AG20443 (cell line): ENCODE results near the gene LOXL4.
A peak's percentile ranks its signal among the peaks of the same experiment; 100 is the strongest.

Experiments
- DNase-seq: peaks from one replicate; pipeline ENCODE4 v3.0.0; 2012; ENCODE audit warnings: low spot score, mixed read lengths

Gene LOXL4

GRCh38 chr10:98267894-98268693 lies at the start of gene LOXL4:
TSS of gene LOXL4 (minus strand) at chr10:98268194. CDS start at chr10:98263019, 5,175 bp downstream.
- peak; percentile 91 for DNase-seq

GRCh38 chr10:98316661-98317060 lies 48.7 kb upstream of the LOXL4 start:
- peak; percentile 54 for DNase-seq

GRCh38 chr10:98316170-98316569 lies 48.2 kb upstream of the LOXL4 start:
- no peak for DNase-seq

DNA sequence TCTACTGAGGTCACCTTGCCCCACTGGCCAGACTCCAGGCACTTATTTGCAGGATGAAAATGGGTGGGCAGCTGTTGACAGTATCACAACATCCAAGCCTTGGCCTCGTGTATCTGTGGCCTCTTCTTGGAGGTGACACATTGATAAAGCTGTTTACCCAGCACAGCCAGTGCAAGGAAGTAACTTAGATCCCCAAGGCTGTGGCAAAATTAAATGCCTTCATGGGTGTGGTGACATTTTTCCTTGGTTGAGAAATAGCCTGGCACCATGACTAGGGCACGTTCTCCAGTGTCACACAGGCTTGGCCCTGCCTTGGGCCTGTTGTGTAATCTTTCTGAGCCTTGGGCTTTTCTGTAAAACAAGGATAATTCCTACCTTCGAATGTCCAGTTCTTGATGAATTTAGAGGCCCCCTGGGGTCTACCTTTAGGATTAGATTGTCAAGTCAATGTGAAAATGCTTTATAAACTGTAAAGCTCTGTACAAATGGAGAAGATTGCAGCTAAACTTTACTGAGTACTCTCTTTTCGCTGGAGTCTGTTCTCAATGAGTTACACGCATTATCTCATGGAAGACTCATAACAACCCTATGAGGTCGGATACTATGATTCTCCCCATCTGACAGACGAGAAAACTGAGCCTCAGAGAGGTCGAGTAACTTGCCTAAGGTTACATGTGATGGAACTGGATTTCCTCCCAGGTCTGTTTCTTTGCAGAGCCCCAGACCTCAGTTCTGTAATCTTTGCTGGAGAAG lies 46.7 kb upstream of the LOXL4 start:
- peak; percentile 78 for DNase-seq

- DNase-seq: no peak
These were observed 45.6 kb upstream of the LOXL4 start for GRCh38 chr10:98313598-98313997.

GRCh38 chr10:98312822-98313221 lies 44.8 kb upstream of the LOXL4 start:
- no peak for DNase-seq

DNA sequence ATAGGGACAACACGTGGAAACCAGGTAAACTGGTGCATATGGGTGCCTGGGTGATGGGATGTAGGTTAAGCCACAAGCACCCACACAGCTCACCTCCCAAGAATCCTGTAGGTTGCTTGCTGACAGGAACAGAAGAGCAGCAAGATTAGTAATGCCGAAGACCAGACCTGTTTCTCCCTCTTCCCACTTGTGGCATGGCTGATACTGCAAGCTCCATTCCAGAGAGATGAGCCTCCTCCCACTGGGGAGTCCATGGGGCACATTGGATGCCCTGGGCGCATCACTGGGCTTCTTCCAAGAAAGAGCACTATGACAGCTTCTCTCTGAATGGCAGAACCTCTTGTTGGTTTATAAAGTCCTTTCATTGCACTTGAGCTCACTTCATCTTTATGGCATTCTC lies 44.4 kb upstream of the LOXL4 start:
- DNase-seq: no peak

DNA sequence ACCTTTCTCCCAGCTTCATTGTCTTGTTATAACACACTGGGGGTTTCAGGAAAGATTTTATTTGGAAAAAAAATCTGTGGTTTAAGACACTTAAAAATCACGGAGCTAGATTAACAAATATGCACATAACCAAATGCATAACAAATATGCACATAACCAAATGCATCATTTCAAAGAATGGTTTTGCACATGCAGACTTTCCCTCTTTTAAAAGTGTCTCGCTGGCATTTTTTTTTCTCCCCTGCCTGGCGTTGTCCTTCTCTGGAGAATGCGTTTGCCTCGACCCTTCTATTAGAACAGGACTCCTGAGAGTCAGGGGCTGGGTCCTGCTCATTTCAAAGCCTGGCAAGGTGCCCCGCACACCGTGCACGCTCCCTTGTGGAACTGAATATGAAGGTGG lies 42.7 kb upstream of the LOXL4 start:
- DNase-seq: no peak

- DNase-seq: peak; percentile 94
These were observed 41.7 kb upstream of the LOXL4 start for GRCh38 chr10:98309366-98310355.

DNA sequence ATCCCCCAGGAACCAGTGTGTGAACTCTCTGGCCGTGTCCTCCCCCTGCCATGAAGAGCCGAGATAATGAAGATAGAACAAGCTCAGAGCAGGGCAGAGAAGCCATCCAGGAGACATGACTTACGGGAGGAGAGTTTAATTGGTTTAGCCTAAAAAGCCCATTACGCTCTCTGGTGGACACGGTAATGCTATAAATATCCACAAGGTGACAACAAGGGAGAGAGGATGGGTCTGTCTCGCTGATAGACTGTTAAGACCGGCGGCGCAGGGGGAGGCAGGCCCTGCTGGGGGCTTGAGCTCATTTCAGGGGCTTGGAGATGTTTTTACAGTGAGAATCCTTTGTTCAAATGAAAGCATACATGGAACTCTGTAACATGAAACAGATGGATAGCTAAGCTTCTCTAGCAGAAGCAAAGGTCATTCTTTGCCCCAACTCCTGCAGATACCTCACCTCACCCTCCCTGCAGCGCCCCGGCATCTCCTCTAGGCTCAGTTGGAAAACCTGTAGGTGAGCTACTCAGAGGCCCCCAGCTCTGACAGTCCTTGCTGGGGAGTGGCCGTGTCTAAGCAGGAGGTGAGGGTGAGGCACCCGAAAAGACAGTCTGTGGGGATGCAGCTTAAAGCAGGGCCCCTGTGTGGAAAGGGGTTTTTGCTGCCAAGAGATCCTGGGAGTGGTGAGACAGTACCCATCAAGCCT lies 40.8 kb upstream of the LOXL4 start:
- no peak for DNase-seq

- no peak for DNase-seq
These were observed 40.0 kb upstream of the LOXL4 start for GRCh38 chr10:98307916-98308541.

DNA sequence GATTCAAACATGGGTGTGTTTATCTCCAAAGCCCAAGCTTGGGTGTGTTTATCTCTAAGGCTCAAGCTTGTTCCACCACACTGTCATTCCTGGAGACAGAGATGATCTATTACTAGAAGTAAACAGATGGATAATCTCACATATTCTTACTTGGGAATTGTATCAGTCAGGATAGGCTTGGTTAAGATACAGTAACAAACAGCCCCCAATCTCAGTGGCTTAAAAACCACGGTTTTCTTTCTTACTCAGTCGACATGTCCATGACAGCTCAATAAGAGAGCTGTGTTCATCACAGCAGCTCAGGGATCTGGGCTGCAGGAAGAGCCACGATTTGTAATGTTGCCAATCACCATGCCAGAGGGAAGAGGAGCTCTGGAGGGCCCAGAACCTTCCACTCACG lies 38.5 kb upstream of the LOXL4 start:
- DNase-seq: no peak

DNA sequence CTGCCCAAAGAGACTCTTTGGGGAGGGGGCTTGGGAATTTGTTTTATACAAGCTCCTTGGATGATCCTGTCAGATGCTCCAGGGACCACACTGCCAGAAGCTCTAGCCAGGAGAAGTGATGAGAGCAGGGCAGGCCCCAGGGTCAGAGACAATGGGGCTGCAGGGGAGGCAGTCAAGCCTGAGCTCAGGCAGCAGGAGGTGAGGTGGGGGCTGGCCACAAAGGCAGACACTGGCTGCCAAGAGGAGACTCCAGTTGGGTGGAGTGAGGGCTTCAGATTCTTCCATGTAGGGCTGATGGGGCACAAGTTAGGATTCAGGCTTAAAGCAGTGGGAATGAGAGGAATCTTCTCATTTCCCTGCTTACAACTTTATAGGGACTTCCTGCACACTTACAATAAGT lies 35.6 kb upstream of the LOXL4 start:
- no peak for DNase-seq

- DNase-seq: peak; percentile 44
These were observed 34.9 kb upstream of the LOXL4 start for GRCh38 chr10:98302741-98303365.

- no peak for DNase-seq
These were observed 33.8 kb upstream of the LOXL4 start for GRCh38 chr10:98301664-98302319.

DNA sequence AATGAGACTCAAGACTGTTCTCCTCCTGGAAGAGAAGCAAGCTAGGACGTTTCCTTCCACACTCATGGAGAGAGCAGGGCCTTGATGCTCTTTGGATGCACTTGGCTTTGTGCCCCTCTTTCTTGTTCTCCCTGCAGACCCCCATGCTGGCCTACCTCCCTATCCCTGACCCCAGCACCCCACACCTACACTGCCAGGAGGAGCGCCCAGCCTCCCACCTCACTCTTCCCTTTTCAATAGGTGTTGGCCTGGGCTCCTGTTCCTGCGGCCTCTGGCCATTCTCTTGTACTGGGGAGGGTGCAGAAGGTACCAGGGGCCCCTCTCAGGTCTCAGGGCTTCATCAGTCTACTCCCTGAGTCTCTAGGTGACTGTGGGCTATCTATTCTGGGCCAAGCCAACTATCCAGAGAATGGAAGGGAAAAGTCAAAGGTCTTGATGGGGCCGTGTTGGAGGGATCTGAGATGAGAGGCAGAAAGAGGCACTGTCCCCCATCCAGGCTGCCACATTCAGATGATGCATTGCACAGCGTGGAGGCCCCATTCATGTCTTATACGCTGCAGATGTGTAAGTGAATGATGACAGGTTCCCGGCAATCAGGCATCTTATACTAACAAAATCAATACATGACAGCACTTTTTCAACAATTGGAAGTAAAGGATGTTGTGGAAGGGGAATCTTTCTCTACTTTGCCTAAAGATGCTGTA lies 32.7 kb upstream of the LOXL4 start:
- no peak for DNase-seq

GRCh38 chr10:98299341-98299740 lies 31.3 kb upstream of the LOXL4 start:
- no peak for DNase-seq

- no peak for DNase-seq
These were observed 28.5 kb upstream of the LOXL4 start for GRCh38 chr10:98296524-98296923.

DNA sequence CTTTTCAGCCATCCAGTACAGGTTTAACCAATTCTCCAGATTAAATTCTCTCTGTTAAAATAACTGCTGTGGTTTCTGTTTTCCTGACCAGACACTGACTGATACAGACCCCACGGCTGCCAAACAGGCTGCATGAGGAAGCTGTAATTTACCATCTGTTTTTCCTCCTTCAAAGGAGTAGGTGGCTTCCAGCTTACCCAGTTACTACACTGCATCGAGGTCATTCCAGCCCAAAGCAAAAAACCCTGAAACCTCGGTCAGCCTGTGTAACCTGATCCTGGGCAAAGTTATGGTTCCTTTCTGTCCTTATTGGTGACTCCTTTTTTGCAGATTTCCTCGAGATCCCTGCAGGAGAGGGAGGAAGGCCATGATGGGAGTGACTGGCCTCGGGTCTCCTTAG lies 27.9 kb upstream of the LOXL4 start:
- DNase-seq: peak; percentile 70
